HG02981 (cell line): Measurements from ENCODE around the gene FCHO2.

Experiments used
- ATAC-seq: cut with Tn5 transposase; IDR thresholded peaks from one replicate; pipeline ENCODE4 v1.9.1; 2021; ENCODE audit warnings: mild to moderate bottlenecking, moderate library complexity; ENCODE audit not compliant: unreplicated experiment

FCHO2 gene

GRCh38 chr5:73104326-73104725 lies 148.5 kb downstream of the FCHO2 start:
- no peak for ATAC-seq

GRCh38 chr5:73106335-73106734 lies 150.5 kb downstream of the FCHO2 start:
- no peak for ATAC-seq

GRCh38 chr5:73110190-73110589 lies 154.3 kb downstream of the FCHO2 start:
- no peak for ATAC-seq

- no peak for ATAC-seq
Measured at GRCh38 chr5:73111536-73111935, 155.7 kb downstream of the FCHO2 start.

- no peak for ATAC-seq
Measured at GRCh38 chr5:73112359-73112758, 156.5 kb downstream of the FCHO2 start.

GRCh38 chr5:73114044-73114688 lies 158.3 kb downstream of the FCHO2 start:
- no peak for ATAC-seq

GRCh38 chr5:73115399-73116051 lies 159.7 kb downstream of the FCHO2 start:
- ATAC-seq: no peak

- ATAC-seq: no peak
Measured at GRCh38 chr5:73116506-73116905, 160.7 kb downstream of the FCHO2 start.

- no peak for ATAC-seq
Measured at GRCh38 chr5:73117088-73117740, 161.4 kb downstream of the FCHO2 start.

- ATAC-seq: no peak
Measured at GRCh38 chr5:73118391-73118973, 162.6 kb downstream of the FCHO2 start.

- ATAC-seq: no peak
Measured at GRCh38 chr5:73119451-73120157, 163.8 kb downstream of the FCHO2 start.

- no peak for ATAC-seq
Measured at GRCh38 chr5:73120222-73121118, 164.6 kb downstream of the FCHO2 start, which contains the start of gene TMEM171. TSS of gene TMEM171 (plus strand) at chr5:73120575. CDS start at chr5:73123374, 2,799 bp downstream.

GRCh38 chr5:73121119-73121463 lies 165.2 kb downstream of the FCHO2 start:
- ATAC-seq: no peak

GRCh38 chr5:73122875-73123810 lies 167.3 kb downstream of the FCHO2 start:
- no peak for ATAC-seq

- no peak for ATAC-seq
Measured at GRCh38 chr5:73125289-73125688, 169.4 kb downstream of the FCHO2 start.

GRCh38 chr5:73126381-73126780 lies 170.5 kb downstream of the FCHO2 start:
- ATAC-seq: no peak

- ATAC-seq: no peak
Measured at GRCh38 chr5:73126957-73127356, 171.1 kb downstream of the FCHO2 start.

GRCh38 chr5:73129143-73129542 lies 173.3 kb downstream of the FCHO2 start:
- no peak for ATAC-seq

GRCh38 chr5:73130811-73131210 lies 175.0 kb downstream of the FCHO2 start:
- no peak for ATAC-seq
